ENCODE data around the gene STK38.
"Not testable (repeated sequence)": the region's sequence is repeated elsewhere in the genome, so short reads cannot be mapped to it uniquely, and the experiment has no call there.

The STK38 gene

DNA sequence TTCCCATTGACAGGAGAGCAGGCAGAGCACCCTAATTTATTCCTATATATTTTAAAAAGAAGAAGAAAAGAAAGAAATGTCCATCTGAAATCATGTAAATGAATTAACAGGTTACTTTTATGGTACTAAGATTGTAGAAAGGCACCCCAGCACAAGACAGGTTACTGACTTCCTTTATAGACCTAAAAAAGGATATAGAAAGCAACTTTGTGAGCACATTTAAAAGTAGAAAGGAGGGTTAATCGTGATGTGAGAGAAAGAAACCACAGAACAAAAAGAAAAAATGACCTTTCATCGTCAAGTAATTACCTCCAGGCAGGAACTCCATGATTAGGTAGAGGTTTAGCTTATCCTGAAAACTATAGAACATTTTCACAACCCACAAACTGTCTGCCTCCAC, 29.9 kb downstream of the STK38 start:
- DNase-seq = no peak

DNA sequence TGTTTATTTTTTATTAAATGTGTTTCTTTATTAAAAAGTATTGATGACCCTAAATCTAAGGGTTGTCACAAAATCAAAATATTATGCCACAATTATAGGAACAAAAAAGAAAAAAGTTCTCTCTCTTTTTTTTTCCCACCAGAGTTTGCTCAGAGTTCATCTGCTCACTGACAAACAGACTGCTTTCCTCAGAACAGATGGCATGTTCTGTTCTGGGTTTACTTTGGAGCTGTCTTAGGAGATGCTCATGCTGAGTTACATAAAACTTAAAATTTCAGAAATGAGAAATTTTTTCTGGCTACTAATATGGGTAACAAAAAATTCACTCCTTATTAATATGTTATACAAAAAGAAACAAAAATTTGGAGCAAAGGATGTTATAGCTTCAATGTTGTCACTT, 30.3 kb downstream of the STK38 start:
- DNase-seq = no peak

DNA sequence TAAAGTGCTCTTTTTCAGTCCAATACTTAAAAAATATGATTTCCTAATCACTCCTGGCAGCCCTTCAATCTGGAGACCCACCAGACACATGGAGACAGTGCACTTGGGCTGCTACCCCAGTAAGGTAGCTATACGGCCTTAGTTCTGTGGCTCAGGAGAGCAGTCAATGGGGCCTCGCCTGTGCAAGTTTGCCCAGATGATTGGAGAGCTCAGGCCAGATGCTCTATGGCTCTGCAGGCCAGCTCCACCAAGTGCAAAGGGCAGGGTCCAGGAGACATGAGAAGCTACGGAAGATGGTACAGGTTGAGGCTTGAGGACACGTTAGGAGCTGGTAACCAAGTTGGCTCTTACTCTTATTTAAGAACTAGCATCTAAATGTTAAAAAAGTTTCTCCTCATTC, 30.7 kb downstream of the STK38 start:
- no peak for DNase-seq

DNA sequence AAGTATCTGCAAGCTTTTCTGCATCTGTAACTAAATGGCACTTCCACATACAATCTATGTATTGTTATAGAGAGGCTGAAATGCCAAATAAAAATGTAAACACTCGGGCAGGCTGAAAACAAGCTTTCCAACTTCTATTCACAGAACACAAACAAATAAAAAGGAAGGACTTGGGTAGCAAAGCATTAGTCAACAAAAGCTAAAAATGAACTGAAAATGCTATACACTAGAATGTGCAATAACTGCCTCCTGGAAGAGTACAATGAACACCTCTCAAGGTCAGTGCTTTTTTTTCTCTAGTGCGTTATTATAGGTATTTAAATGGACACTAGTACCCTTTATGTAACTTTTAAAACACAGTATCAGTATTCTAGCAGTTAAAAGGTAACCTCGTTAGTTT, 31.4 kb downstream of the STK38 start:
- no peak for DNase-seq

DNA sequence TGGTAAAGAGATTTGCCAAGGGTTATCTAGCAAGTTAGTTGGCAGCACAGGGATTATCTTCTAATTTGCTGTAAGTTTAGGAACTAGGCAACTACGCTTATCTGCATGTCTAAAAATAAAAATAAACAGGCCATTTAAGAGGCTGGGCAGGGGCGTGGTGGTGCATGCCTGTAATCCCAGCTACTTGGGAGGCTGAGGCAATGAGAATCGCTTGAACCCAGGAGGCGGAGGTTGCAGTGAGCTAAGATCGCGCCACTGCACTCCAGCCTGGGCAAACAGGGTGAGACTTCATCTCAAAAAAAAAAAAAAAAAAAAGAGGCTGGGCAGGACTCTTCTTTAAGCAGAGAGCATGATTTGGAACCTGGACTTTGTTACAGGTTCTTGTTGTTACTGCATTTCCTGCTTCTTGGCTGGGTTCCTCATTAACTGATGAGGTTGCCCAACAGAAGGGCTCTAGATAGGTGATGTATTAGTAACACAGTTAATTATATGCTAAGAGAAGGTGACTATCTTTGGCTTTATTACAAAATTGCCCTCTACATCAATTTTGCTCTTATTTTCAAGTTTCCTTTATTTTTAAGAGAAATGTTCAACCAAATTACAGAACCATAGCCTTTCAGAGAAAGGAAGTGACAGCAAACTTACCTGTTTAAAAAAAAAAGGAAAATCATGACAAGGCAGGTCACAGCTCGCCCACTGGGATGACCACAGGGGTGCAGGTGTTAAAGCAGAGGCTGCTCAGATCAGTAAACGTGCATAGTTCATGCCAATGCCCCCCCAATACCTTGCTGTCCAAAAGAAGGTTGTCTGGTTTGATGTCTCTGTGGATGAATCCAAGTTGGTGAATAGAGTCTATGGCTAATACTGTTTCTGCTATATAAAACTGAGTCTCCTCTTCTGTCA, 32.5 kb downstream of the STK38 start:
- DNase-seq = no peak

DNA sequence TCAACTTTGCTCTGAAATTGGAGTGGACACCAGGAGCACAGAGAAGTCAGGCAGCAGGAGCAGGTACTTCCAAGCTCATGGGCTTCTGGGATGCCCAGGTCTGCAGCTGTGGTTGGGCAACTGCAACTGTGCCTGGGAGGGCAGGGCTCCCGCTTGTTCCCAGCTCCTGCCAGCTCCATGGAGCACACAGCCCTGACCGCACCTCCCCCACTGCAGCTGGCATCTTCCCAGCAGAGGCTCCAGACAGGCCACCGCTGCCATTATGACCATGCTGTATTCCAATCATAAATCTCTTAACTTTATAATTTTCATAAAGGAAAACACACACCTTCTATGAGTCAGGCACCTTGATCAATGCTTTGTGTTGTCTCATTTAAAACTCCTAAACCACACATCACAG, 36.9 kb downstream of the STK38 start:
- DNase-seq = no peak

DNA sequence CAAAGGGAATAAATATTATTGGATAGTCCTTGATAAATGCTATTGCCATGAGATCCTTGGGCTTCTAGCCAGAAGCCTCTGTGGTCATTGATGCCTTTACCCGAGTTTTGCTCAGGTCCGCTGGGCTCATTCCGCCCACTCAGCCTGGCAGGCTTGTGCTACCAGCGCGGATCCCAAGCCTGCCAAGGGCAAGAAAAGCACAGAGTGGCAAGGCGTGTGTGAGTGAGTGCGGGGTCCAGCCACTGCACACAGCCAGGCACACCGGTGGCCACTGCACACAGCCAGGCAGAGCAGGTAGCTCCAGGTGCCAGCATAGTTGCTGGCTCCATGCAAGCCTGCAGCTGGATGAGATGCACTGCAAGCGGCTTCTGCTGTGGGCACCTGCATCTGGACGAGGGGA, 38.7 kb downstream of the STK38 start:
- DNase-seq = no peak

DNA sequence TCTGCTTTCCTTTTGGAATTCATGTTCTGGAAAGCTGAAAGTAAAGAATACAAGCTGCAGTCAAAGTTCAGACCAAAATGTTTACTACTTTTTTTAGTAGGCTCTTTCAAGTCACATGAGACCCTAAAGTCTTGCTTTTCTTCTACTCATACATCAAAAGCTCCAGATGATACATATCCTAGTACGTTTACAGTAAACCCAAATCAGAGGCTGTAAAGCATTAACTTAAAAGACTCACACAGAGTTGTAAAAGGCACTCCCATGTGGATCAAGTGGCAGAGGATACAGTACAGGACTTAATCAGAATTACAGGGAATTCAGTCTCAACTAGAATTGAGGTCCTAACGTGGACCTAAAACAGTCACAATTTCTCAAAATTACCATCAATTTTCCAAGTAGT, 40.7 kb downstream of the STK38 start:
- DNase-seq = no peak

DNA sequence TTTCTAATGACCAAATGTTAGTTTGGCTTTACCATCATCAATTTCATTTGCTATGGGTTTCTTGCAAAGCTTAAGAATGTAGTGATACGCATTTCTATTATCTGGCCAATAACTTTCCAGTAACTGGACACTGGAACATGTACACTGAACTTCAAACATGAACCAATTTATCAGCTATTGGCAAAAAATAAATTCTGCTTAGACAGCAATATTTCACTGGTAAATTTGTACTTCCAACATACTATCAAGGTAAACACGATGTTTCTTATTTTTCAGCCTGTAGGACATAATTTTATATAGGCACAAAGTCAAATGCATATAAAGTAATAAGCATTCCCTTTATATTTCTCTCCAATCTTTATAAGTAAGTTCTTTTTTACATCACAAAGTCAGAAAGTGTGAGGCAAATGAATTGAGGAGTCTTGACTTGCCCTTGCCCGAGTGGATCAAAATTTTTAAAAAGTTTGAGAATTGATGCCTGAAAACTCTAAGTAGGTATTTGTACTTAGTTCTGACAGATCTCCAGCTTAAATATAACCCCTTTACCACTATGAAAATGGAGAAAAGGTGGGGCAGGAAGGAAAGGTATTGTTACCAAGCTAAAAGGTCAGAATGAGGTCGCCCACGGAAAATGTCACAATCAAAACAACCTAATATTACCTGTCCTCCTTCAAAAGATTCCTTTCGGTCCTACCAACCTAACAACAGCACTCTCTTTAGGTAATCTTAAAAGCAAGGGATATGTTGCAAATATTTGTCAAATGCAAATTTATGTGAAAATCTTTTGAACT, 41.3 kb downstream of the STK38 start:
- DNase-seq = no peak

DNA sequence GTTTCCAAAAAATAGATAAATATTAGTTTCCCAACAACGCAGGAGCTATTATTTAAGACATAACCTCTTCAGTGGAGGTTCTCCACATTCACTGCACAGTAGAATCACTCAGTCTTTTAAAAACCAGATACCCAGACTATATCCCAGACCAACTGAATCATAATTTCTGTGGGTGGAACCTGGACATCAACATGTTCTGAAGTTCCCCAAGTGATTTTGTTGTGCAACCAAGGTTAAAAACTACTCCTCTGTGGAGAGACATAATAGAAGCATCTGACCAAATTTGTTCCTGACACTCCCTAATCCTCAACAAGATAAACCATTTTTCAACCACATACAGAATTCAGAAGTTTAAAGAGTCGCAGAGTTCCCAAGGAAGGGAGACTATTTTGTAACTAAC, 42.3 kb downstream of the STK38 start:
- DNase-seq = no peak

DNA sequence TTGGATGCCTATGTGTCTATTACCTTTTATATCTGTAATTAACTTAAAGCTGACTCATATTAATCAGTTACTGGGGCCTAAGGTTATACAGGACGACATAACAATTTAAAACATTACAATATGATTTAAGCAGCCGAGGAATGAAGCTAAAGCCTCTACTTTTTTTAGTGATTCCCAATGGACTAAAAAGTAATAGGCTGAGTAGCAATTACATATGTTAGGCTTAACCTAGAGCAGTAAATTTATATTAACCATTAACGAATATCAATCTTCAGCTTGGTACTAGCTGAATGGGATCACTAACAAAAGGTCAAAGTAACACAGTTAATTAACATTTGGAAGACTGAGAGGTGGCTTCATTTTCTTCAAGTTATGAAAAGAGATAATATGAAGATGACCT, 43.1 kb downstream of the STK38 start:
- no peak for DNase-seq

DNA sequence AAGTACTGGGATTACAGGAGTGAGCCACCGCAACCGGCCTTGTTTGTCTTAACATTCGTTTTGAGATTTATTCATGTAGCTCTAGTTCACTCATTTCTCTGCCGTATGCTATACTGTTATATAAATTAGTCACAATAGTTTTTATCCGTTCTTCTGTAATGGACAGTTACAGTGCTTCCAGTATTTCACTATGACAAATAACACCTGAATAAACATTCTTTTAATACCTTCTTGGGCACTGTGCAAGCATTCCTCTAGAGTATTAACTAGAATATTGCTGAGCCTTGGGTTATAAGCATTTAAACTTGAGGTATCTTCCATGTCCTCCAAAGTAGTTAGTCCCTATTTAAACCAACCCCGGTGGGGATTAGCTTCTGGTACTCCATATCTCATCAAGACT, 45.6 kb downstream of the STK38 start:
- DNase-seq = no peak

DNA sequence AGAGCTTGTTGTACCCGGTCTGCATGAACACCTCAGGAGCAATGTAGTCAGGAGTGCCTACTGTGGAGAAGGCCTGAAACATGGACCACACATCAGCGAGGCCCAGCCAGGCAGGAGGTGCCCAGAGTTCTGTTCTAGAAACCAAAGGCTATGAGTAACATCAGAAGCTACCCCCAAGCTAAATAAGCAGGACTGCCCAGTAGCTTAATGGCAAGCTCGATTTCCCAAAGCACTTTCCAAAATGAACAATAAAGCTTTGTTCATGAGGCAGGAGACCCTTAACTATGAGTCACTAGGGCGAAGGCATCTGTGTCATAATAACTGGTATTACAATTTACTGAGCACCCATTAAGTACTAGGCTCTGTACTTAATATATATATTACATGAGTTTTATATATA, 47.4 kb downstream of the STK38 start:
- no peak for DNase-seq

DNA sequence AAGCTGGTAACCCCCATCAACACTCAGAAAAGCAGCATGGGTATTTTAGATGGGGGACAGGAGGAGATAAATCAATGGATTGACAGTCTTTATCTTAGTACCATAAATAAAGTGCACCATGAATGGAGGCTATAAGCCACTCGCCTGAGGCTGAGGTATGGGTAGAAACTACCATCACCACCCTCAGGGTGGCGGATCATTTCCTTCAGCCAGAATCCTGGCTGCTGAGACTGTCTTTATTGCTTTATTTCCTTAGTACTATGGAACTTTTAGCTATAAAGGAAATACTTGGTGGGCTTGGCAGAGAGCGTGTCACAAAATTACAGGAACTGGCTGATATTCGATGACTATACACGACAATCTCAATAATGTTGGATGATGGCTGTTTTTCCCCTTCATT, 52.2 kb downstream of the STK38 start:
- DNase-seq = no peak

DNA sequence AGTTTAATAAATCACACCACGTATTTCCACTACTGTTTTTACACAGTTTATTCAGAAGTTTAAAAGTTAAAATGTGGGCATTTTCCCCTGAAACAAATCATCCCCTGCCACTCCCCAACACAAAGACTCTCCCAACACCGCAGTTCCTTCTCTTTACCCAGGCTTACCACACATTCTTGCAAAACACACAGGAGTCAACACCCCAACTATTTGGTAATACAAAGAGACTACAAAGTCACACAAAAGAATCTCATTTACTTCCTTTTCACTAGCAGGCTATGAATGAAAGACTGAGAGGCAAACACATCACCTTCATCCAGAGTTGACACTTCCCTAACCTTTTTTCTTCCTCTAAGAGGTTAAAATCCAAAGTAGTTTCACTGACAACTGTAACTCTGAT, 53.4 kb downstream of the STK38 start:
- DNase-seq = no peak

DNA sequence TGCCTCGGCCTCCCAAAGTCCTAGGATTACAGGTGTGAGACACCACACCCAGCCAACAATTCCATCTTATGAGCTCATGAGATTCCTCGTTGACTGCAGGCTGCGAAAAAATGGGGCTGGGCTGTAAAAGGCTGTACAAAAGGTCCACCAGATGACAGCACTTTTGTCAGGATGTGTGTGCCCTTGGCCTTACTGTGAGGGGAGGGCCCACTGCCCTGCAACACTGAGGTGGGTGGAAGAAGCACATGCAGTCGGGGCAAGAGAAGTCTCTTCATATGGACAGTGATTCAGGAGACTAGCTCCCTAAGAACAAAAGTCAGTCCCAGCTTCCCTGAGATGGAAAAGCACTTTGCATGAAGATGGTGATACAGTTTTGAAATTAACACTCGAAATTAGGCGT, 54.0 kb downstream of the STK38 start:
- no peak for DNase-seq

DNA sequence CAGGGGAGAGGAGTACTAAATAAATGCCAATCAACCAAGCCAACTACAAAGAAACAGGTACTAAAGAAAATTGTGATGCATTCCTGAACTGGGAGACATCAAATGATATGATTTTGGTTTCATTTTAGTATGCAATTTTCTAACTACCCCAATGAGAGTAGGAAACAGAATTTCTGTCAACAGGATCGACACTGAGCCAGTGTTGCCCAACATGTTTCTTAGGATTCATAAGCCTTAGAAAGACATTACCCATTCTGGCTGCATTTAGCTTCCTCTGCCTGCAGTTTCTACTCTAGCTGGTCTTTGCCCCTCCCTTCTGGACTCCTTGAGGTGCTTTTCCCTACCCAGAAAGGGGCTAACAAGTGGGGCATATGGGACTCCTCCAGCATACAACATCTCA, 54.7 kb downstream of the STK38 start:
- no peak for DNase-seq

DNA sequence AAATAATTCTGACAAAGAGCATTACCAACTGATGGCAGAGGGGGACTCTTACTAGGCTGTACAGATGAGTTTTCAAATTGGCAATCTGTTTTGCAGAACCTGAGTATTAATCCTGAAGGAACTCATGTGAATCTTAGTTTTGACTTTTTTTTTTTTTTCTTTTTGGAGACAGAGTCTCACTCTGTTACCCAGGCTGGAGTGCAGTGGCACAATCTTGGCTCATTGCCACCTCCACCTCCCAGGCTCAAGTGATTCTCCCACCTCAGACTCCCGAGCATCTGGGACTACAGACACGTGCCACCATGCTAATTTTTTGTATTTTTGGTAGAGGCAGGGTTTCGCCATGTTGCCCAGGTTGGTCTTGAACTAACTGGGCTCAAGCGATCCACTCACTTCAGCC, 55.2 kb downstream of the STK38 start:
- no peak for DNase-seq

DNA sequence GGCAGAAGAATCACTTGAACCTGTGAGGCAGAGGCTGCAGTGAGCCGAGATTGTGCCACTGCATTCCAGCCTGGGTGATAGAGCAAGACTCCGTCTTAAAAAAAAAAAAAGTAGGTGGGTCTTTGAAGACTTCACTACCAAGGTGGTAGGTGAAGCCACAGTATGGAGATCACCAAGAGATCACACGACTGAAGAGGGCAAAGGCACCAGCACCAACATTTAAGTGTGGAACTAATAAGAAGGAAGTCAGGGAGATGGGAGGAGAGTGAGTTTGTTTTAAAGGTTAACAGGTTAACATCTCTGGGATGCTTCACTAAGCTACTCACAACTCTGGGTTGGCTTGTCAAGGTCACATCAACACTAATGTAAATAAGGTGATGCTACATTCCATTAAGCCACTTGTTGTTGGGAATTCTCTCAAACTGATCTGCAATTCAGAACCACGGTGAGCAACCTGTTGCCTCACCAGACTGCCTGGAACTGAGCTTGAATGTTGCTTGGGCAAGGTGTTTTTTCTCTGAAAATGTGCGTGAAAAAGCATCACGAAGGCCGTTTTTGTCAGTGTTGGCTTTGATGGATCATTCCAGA, 55.8 kb downstream of the STK38 start:
- no peak for DNase-seq

DNA sequence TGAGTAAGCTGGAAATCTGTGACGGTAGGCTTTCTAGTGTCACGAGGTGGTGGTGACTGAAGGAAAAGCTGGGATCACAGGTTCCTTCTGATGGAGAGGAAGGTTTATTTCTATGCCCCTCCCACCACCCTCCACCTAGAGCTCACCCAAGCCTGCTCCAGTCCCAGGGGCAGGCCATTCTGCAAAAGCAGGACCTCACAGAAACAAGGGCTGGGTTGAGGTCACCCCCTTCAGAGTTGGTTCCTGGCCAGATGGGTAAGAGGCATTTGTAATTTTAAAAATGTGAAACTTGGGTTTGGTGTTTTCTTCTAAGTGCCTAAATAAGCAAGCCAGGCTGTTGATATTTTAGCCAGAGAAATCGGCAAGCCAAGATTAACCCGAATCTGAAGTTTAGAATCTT, 57.9 kb downstream of the STK38 start:
- no peak for DNase-seq

DNA sequence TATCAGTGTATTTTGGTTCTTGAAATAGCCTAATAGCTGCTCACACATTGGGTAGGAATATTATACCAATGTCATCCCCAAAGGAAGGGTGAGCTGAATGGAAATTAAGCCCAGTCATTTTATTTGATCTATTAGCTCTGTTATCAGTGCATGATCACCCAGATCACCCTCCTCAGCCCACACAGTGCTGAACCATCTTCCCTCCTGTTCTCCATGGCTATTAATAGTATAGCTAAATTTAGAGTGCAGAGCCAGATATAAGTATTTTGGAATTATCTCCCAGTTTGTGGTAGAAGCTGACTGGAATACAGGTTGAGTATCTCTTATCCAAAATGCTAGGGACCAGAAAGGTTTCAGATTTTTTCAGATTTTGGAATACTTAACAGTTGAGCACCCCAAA, 59.1 kb downstream of the STK38 start:
- DNase-seq = no peak

DNA sequence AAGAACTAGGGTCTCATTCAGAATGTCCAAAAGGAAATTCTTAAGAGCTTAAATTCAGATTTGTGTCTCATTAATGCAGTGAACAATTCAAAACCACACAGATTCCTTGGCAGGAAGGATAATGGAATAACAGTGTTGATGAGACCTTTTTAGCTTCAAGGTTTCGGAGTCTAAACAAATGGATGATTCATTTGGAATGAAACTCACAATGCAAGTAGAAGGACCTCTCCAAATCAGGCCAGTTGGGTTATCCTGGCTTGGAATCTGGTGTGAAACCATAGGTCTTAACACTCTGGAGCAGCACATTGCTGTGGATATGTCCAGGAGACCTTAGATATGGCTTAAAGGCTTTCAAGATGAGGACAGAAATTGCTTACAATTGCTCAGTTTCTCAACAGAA, 59.6 kb downstream of the STK38 start:
- DNase-seq = no peak

DNA sequence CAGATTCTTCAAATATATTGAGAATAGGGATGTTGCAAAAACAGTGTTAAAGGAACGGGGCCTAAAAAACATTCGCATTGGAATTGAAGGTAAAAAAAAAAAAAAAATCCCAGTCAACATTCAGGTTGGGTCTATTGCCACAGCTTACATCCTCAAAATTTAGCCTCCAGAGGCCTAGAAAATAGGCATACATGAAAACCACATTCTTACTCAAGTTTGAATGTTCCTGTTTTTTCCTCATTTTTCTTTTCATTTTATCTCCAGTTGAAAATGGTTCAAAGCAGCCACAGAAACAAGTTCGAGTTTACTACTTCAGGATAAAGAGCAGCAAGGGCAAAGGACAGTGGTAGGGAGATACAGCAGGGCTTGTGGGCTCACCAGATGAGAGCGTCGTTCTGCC, 62.5 kb downstream of the STK38 start:
- DNase-seq = no peak

DNA sequence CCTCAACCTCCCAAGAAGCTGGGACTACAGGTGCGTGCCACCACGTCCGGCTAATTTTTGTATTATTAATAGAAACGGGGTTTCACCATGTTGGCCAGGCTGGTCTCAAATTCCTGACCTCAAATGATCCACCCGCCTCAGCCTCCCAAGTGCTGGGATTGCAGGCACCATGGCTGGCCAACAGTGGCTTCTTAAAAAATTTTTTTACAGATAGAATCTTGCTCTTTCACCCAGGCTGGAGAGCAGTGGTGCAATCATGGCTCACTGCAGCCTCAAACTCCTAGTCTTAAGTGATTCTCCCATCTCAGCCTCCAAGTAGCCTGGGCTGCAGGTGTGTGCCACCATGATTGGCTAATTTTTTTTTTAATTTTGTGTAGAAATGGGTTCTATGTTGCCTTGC, 64.0 kb downstream of the STK38 start:
- not testable (repeated sequence) for DNase-seq

All from activated CD8-positive, alpha-beta memory T cell treated with anti-CD3 and anti-CD28 coated beads for 24 hours (primary cell).